Subcutaneous adipose tissue (tissue), 4 donors: ENCODE results near the gene PMF1. TPM values are rescaled to one million over a fixed set of nuclear protein-coding genes. Genes with fewer than 3 reads are reported as not detected.

Experiments
- total RNA-seq, 4 donors: library from RNA; depleted of rRNA; stranded (reverse); fragments of >200 nt; gene quantifications; one replicate each; pipeline ENCODE4 v1.1.0, GENCODE V29; 2016
- TF ChIP-seq, protein P1 (sequence below): fragments of 450-650 bp; IDR thresholded peaks from one replicate; pipeline ENCODE4 v1.5.1; 2016; ENCODE audit warnings: low read depth, mild to moderate bottlenecking, control low read depth, antibody characterized with exemption, moderate library complexity

The PMF1 gene
- total RNA-seq, 4 donors from 2014 or later = 36.3 to 51.2 (median 41.0) TPM

DNA sequence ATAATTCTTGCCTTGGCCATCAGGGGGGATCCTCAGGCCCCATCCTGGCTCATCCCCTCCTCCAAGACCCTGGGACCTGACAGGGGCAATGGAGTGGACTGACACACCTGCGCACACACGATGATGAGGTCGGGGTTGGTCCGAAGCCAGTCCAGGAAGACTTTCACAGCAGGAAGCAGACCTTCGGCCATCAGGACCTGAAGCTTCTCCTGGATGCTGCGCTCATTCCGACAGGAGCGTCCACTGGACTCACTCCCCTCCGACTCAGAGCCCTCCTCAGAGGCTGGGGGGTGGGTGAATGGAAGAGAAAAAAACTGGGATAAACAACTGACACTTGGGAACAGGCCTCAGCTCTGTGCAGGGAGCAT lies 50.5 kb downstream of the PMF1 start:
- TF ChIP-seq, protein P1, sequence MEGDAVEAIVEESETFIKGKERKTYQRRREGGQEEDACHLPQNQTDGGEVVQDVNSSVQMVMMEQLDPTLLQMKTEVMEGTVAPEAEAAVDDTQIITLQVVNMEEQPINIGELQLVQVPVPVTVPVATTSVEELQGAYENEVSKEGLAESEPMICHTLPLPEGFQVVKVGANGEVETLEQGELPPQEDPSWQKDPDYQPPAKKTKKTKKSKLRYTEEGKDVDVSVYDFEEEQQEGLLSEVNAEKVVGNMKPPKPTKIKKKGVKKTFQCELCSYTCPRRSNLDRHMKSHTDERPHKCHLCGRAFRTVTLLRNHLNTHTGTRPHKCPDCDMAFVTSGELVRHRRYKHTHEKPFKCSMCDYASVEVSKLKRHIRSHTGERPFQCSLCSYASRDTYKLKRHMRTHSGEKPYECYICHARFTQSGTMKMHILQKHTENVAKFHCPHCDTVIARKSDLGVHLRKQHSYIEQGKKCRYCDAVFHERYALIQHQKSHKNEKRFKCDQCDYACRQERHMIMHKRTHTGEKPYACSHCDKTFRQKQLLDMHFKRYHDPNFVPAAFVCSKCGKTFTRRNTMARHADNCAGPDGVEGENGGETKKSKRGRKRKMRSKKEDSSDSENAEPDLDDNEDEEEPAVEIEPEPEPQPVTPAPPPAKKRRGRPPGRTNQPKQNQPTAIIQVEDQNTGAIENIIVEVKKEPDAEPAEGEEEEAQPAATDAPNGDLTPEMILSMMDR = no peak

GRCh38 chr1:156266051-156266450 lies 53.2 kb downstream of the PMF1 start:
- TF ChIP-seq, protein P1 = no peak

DNA sequence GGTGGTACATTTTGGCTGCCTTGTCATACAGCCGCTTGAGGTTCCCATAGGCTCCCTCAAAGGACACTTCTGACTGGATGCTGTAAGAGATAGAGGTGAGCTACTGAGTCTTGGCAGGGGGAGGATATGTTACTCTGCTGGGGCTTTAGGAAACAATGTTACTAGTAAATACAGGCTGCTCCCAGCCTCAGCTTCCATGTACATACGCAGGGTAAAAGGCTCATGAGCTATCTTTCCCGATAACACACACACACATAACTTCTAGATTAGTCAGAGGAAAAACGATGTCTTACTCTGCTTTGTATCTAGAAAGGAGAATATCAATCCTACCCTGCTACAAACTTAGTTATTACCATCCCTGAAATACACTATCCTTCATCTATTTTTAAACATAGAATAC lies 55.5 kb downstream of the PMF1 start:
- TF ChIP-seq, protein P1 = no peak

GRCh38 chr1:156270314-156270713 lies 57.5 kb downstream of the PMF1 start:
- TF ChIP-seq, protein P1 = no peak

DNA sequence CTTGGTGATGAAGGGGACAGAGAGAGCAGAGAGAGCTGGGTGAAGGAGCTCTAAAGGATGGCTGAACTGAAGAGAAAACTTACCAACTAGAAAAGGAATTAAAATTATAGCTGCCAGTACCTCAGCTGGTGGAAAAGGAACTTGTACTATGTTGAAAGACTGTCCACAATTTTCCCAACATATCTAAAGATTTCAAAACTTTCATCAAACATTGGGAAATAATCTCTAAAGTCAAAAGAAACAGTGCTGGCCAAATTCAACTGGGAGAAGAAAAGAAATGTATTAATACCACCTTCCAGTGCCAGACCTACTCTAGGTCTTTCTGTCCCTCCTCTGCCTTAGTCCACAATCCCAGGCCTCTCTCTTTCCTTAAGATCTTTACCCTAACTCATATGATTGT lies 63.7 kb downstream of the PMF1 start:
- TF ChIP-seq, protein P1 = no peak

- TF ChIP-seq, protein P1 = no peak
These were observed 64.2 kb downstream of the PMF1 start for GRCh38 chr1:156276966-156277381.

DNA sequence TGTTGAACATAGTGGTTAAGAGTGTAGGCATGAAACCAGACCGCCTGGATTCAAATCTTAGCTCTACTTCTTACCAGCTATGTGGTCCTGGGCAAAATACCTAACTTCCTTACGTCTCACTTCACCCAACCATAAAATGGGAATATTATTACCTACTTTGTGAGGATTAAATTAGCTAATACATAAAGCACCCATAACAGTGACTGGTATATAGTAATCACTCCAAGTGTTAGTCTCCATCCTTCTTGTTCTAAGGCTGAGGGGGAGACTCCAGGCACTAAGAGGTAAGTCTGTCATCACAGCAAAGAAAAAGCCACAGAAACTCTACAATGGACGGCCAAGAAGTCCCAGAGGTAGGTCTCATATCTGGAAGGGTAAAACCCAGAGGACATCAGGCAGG lies 67.0 kb downstream of the PMF1 start:
- TF ChIP-seq, protein P1 = no peak

DNA sequence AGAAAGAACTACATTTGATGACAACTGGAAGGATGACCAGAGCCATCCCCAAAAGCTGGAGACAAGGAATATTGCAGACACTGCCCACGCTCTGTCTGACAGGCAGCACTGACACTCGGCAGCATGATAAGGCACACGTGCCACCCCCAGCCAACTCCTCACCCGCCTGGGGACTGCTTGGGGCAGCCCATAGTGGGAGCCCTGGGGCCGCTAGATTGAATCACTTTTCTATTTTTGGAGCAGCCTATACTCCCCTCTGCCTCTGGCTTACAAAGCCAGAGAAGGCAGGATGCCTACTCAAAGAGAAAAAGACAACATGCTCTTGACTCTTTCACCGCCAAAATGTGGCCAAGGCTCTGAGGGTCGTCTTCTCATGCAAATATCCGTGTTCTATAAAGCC lies 68.5 kb downstream of the PMF1 start:
- TF ChIP-seq, protein P1 = no peak
